H1 (cell line): ENCODE data around the gene TMEM170A. TPM values are rescaled to one million over a fixed set of nuclear protein-coding genes. Genes with fewer than 3 reads are reported as not detected.
A peak's percentile ranks its signal among the peaks of the same experiment; 100 is the strongest.

Experiments used
- CTCF ChIA-PET: fragments of 300-600 bp; sonication (Branson Sonifier 250); formaldehyde crosslinking; loops from one replicate; lab custom pipeline; 2021; ENCODE audit not compliant: partially characterized antibody; lab: Charles Lee
- POLR2A ChIA-PET: fragments of 300-600 bp; sonication (Branson Sonifier 250); formaldehyde crosslinking; loops from one replicate; lab custom pipeline; 2021; ENCODE audit warnings: inconsistent platforms; ENCODE audit not compliant: partially characterized antibody; lab: Charles Lee
- DNase-seq, 2 experiments: peaks; one replicate each; pipeline versions ENCODE4 v3.0.0 to v3.0.0-alpha.2; 2010 to 2022; ENCODE audit warnings: low spot score in 2 of 2, low read depth in 1 of 2, mixed read lengths in 1 of 2
- FAIRE-seq: peaks from 2 replicates; lab custom pipeline; 2011; peaks lifted over from hg19 to GRCh38; lab: Jason Lieb, UNC
- H2AFZ ChIP-seq: 2 replicates; pipeline ENCODE4 v1.8.1; 2012; ENCODE audit warnings: low read length, inconsistent platforms
- H2AK5ac ChIP-seq: 2 replicates; pipeline ENCODE4 v1.6.1; 2013; ENCODE audit warnings: low read depth, low read length
- H2BK120ac ChIP-seq: replicated peaks from 2 replicates; pipeline ENCODE3; 2013; ENCODE audit warnings: low read depth, low read length, inconsistent platforms
- H2BK12ac ChIP-seq: 2 replicates; pipeline ENCODE4 v1.6.1; 2013; ENCODE audit warnings: low read depth, low read length
- H2BK15ac ChIP-seq: 2 replicates; pipeline ENCODE4 v1.6.1; 2013; ENCODE audit warnings: low read length
- H2BK20ac ChIP-seq: 2 replicates; pipeline ENCODE4 v1.6.1; 2013; ENCODE audit warnings: low read length
- H2BK5ac ChIP-seq: 2 replicates; pipeline ENCODE4 v1.6.1; 2013; ENCODE audit warnings: low read depth, low read length
- H3K14ac ChIP-seq: 2 replicates; pipeline ENCODE4 v1.6.1; 2013; ENCODE audit warnings: inconsistent platforms; ENCODE audit not compliant: insufficient read length
- H3K18ac ChIP-seq: 2 replicates; pipeline ENCODE4 v1.6.1; 2013; ENCODE audit warnings: low read length; ENCODE audit errors: extremely low read depth
- H3K23ac ChIP-seq: 2 replicates; pipeline ENCODE4 v1.6.1; 2013; ENCODE audit warnings: inconsistent platforms; ENCODE audit not compliant: insufficient read length
- H3K23me2 ChIP-seq: 2 replicates; pipeline ENCODE4 v1.6.1; 2013; ENCODE audit warnings: low read depth, low read length
- H3K27ac ChIP-seq: 2 replicates; pipeline ENCODE4 v1.6.1; 2011; ENCODE audit warnings: low read depth, low read length, inconsistent platforms
- H3K27me3 ChIP-seq, 4 experiments: replicated peaks in 1 of 4; 1 replicate in 1 of 4; 2 replicates in 3 of 4; pipeline versions ENCODE4 v1.6.1 to v1.8.1; 2011 to 2013; ENCODE audit warnings: low read length in 3 of 4, mild to moderate bottlenecking in 3 of 4, inconsistent platforms in 2 of 4, mixed read lengths in 2 of 4, moderate library complexity in 1 of 4; ENCODE audit not compliant: control insufficient read depth in 3 of 4, insufficient read depth in 3 of 4; ENCODE audit errors: extremely low read depth in 1 of 4
- H3K36me3 ChIP-seq, 4 experiments: 2 replicates each; pipeline versions ENCODE4 v1.6.1 to v1.8.1; 2011 to 2013; ENCODE audit warnings: mild to moderate bottlenecking in 4 of 4, low read length in 3 of 4, moderate library complexity in 2 of 4, control low read depth in 1 of 4, inconsistent platforms in 1 of 4; ENCODE audit not compliant: insufficient read depth in 4 of 4, control insufficient read depth in 2 of 4
- H3K4ac ChIP-seq: replicated peaks from 2 replicates; pipeline ENCODE3; 2013; ENCODE audit warnings: low read length, low read depth, mixed read lengths, inconsistent platforms; ENCODE audit not compliant: insufficient read length
- H3K4me1 ChIP-seq, 4 experiments: replicated peaks in 1 of 4; 1 replicate in 1 of 4; 2 replicates in 3 of 4; pipeline versions ENCODE4 v1.6.1 to v1.8.1; 2011 to 2013; ENCODE audit warnings: low read length in 3 of 4, inconsistent platforms in 2 of 4, mixed read lengths in 1 of 4; ENCODE audit not compliant: insufficient read depth in 4 of 4, control insufficient read depth in 3 of 4
- H3K4me2 ChIP-seq, 2 experiments: 2 replicates each; pipeline versions ENCODE4 v1.6.1 to v1.8.1; 2011 to 2013; ENCODE audit warnings: low read depth in 2 of 2, low read length in 2 of 2, control low read depth in 1 of 2, inconsistent platforms in 1 of 2, mild to moderate bottlenecking in 1 of 2; ENCODE audit not compliant: insufficient read depth in 1 of 2
- H3K4me3 ChIP-seq, 4 experiments: fragments of 200-600, 300-600 bp in 1 of 4; sonication (generic), shearing (Covaris generic), sonication (Bioruptor Twin) in 1 of 4; 2 replicates each; pipeline versions ENCODE4 v1.5.1 to v1.8.1; 2011 to 2016; ENCODE audit warnings: low read length in 4 of 4, low read depth in 3 of 4, control low read depth in 2 of 4, inconsistent platforms in 2 of 4, mild to moderate bottlenecking in 2 of 4, mixed read lengths in 1 of 4, moderate library complexity in 1 of 4; ENCODE audit not compliant: insufficient read depth in 2 of 4; ENCODE audit errors: extremely low read depth in 1 of 4
- H3K56ac ChIP-seq: replicated peaks from 2 replicates; pipeline ENCODE3; 2013; ENCODE audit warnings: low read depth, mild to moderate bottlenecking, mixed read lengths, low read length, inconsistent platforms; ENCODE audit not compliant: insufficient read length
- H3K79me1 ChIP-seq: 2 replicates; pipeline ENCODE4 v1.6.1; 2013; ENCODE audit warnings: low read depth, low read length, control low read depth
- H3K79me2 ChIP-seq, 2 experiments: 2 replicates each; pipeline versions ENCODE4 v1.6.1 to v1.8.1; 2012 to 2013; ENCODE audit warnings: low read length in 2 of 2, mild to moderate bottlenecking in 2 of 2, inconsistent platforms in 1 of 2; ENCODE audit not compliant: insufficient read depth in 2 of 2, control insufficient read depth in 1 of 2
- H3K9ac ChIP-seq, 4 experiments: replicated peaks in 1 of 4; 1 replicate in 1 of 4; 2 replicates in 3 of 4; pipeline versions ENCODE4 v1.6.1 to v1.8.1; 2011 to 2013; ENCODE audit warnings: low read depth in 3 of 4, low read length in 3 of 4, control low read depth in 2 of 4, mild to moderate bottlenecking in 2 of 4, moderate library complexity in 2 of 4, inconsistent platforms in 1 of 4; ENCODE audit errors: extremely low read depth in 1 of 4
- H3K9me3 ChIP-seq, 2 experiments: 2 replicates each; pipeline versions ENCODE4 v1.6.1 to v1.8.1; 2012 to 2013; ENCODE audit warnings: mild to moderate bottlenecking in 2 of 2, moderate library complexity in 2 of 2, control low read depth in 1 of 2, inconsistent platforms in 1 of 2, low read depth in 1 of 2, low read length in 1 of 2, mixed read lengths in 1 of 2; ENCODE audit not compliant: insufficient read depth in 2 of 2
- H4K20me1 ChIP-seq, 2 experiments: replicated peaks in 1 of 2; 2 replicates each; pipeline versions ENCODE3 to v1.8.1; 2011 to 2013; ENCODE audit warnings: inconsistent platforms in 2 of 2, low read length in 2 of 2, mild to moderate bottlenecking in 1 of 2; ENCODE audit not compliant: insufficient read depth in 2 of 2, control insufficient read depth in 1 of 2
- H4K5ac ChIP-seq: 2 replicates; pipeline ENCODE4 v1.6.1; 2013; ENCODE audit warnings: low read length, low read depth, mixed read lengths, inconsistent platforms; ENCODE audit not compliant: insufficient read length
- H4K8ac ChIP-seq: 2 replicates; pipeline ENCODE4 v1.8.0; 2013; ENCODE audit warnings: mild to moderate bottlenecking, moderate library complexity, low read length, inconsistent platforms; ENCODE audit not compliant: insufficient read depth; ENCODE audit errors: extremely low read depth
- H4K91ac ChIP-seq: replicated peaks from 2 replicates; pipeline ENCODE3; 2013; ENCODE audit warnings: low read length, mixed read lengths, inconsistent platforms; ENCODE audit not compliant: insufficient read length
- GABPA ChIP-seq: IDR thresholded peaks from 2 replicates; pipeline ENCODE4 v1.6.1; 2011; ENCODE audit warnings: mild to moderate bottlenecking, low read length, moderate library complexity, borderline replicate concordance; ENCODE audit not compliant: insufficient read depth
- HDAC2 ChIP-seq, 2 experiments: fragments of 300-600 bp in 1 of 2; sonication (generic) in 1 of 2; IDR thresholded peaks; 2 replicates each; pipeline ENCODE4 v1.6.1; 2011 to 2012; ENCODE audit warnings: low read depth in 2 of 2, low read length in 2 of 2, mild to moderate bottlenecking in 2 of 2, moderate library complexity in 2 of 2, borderline replicate concordance in 1 of 2, inconsistent platforms in 1 of 2
- NRF1 ChIP-seq: IDR thresholded peaks from 2 replicates; pipeline ENCODE4 v1.6.1; 2011; ENCODE audit warnings: mild to moderate bottlenecking, low read depth, low read length, improper control_type of control experiment
- PHF8 ChIP-seq: fragments of 200-600 bp; sonication (generic); conservative IDR thresholded peaks from 2 replicates; pipeline ENCODE4 v1.7.1; 2012; ENCODE audit warnings: low read depth, mild to moderate bottlenecking, inconsistent platforms, low read length, moderate library complexity
- POLR2A ChIP-seq, 2 experiments: IDR thresholded peaks; 1 replicate in 1 of 2; 2 replicates in 1 of 2; pipeline ENCODE4 v1.6.1; 2011; ENCODE audit warnings: low read depth in 2 of 2, low read length in 2 of 2, mild to moderate bottlenecking in 2 of 2; ENCODE audit errors: control extremely low read depth in 1 of 2
- POLR2AphosphoS5 ChIP-seq: IDR thresholded peaks from 2 replicates; pipeline ENCODE4 v1.6.1; 2011; ENCODE audit warnings: low read depth, low read length
- SIX5 ChIP-seq: IDR thresholded peaks from 2 replicates; pipeline ENCODE4 v1.6.1; 2011; ENCODE audit warnings: mild to moderate bottlenecking, low read depth, low read length
- TAF1 ChIP-seq: IDR thresholded peaks from 2 replicates; pipeline ENCODE4 v1.6.1; 2011; ENCODE audit warnings: mild to moderate bottlenecking, low read depth, low read length
- YY1 ChIP-seq: IDR thresholded peaks from 2 replicates; pipeline ENCODE4 v1.6.1; 2011; ENCODE audit warnings: low read depth, mild to moderate bottlenecking, low read length
- WGBS, 2 experiments: shearing (Covaris generic) in 1 of 2; methylation state at CpG; one replicate each; pipeline versions ENCODE4 v1.1.6 to v1.1.7; 2013 to 2015; ENCODE audit warnings: low lambda C conversion rate in 2 of 2, mixed read lengths in 2 of 2, inconsistent platforms in 1 of 2, low coverage in 1 of 2, missing lambda C conversion rate in 1 of 2; ENCODE audit not compliant: insufficient replicate concordance in 2 of 2, insufficient coverage in 1 of 2, insufficient read length in 1 of 2; ENCODE audit errors: extremely low coverage in 1 of 2, missing lambda C conversion rate in 1 of 2; 5-methylcytosine and 5-hydroxymethylcytosine counted together
- polyA plus RNA-seq, 7 experiments: library from polyadenylated mRNA; depleted of rRNA in 3 of 7; stranded (reverse) in 5 of 7; unstranded in 2 of 7; fragments of >200 nt in 5 of 7; fragments of 200-250 nt in 2 of 7; gene quantifications; 1 replicate in 5 of 7; 2 replicates in 1 of 7; 4 replicates in 1 of 7; pipeline versions ENCODE4 v1.2.1 to v1.2.3, GENCODE V29; 2011 to 2013; ENCODE audit warnings: missing spikeins in 2 of 7, mixed read lengths in 2 of 7
- total RNA-seq: library from RNA; stranded (reverse); fragmentation: NEBNext Ultra II Directional; extraction: Animal tissue kit (Norgen Biotek cat#: 25700); gene quantifications from 2 replicates; pipeline ENCODE4 v1.2.1, GENCODE V29; 2021

TMEM170A gene
- total and polyA plus RNA-seq, 2 of the 8 experiments (the other 6 are each of a cell fraction or from before 2014, with no cell fraction given) = 22.9 to 56.6 TPM

DNA sequence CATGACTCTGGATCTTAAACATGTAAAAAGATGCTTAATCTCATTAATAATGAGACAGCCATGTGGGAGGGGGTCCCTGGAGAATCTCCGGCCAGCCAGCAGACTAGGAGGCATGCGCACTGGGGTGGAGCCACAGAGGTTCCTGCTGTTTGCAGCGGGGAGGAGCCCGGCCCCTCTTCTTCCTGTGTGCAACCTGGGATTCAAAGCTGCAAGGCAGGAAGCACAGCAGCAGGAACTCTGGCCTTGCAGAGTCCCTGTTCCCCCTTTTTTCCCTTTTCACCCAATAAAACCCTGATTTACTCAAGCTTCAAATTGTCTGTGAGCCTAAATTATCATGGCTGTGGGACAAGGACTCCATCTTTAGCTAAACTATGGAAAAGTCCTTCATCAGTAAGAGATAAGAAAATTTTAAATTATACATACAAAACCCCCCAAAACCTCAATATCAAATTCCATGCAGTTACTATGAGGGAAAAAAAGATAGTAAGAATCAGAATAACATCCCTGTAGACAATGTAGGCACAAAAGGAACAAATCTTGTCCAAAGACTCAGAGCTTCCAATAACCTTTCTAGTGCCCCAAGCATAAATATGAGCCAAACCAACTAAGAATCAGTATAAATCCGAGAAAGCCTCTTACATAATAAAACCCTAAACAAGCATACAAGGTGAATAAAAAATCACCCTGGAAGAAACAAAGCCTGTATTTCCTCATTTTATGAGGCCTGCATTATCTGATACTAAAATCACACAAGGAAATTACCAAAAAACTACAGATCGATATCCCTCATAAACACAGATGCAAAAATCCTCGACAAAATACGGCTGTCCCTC, 43.3 kb downstream of the TMEM170A start:
- DNase-seq (peak; percentile 53 to 88), FAIRE-seq (peak; percentile 32)
- no peak overlapping the region for H2BK15ac ChIP-seq
- no peak overlapping the region for H3K18ac ChIP-seq
- peaks cover 5 to 6% of the 10 kb centered on the region in 2 experiments for H4K20me1 ChIP-seq
- no peak overlapping the region for H3K9ac ChIP-seq
- H4K91ac ChIP-seq = no peak overlapping the region
- POLR2A ChIA-PET = interaction anchor here (0.7 to 3.9 kb wide), 2 partner anchors 13 to 74 kb away, joined by 3 to 34 read pairs; partner anchors contain the start of genes CFDP1 and CHST6
- H3K9me3 ChIP-seq = no peaks in the 10 kb centered on the region
- no peaks in the 10 kb centered on the region for H3K27me3 ChIP-seq
- H3K27ac ChIP-seq = no peak overlapping the region
- H3K23ac ChIP-seq = no peak overlapping the region
- no peaks in the 10 kb centered on the region for H3K36me3 ChIP-seq
- no peak overlapping the region for H3K4ac ChIP-seq
- H3K4me1 ChIP-seq = peaks cover 0 to 8% (median 2%) of the 10 kb centered on the region in 4 experiments; a peak in 3 of 7 replicates
- no peak overlapping the region for H2BK20ac ChIP-seq
- H3K4me2 ChIP-seq = peak overlapping the region; percentile 27 to 44; a peak in 3 of 4 replicates
- H4K5ac ChIP-seq = no peak overlapping the region
- H3K4me3 ChIP-seq = peak overlapping the region in 1 of 4 experiments; percentile 39; a peak in 1 of 8 replicates
- H3K79me1 ChIP-seq = peaks cover 4% of the 10 kb centered on the region
- no peak overlapping the region for H4K8ac ChIP-seq
- H3K23me2 ChIP-seq = no peaks in the 10 kb centered on the region
- no peak overlapping the region for H2AK5ac ChIP-seq
- no peak overlapping the region for H3K14ac ChIP-seq
- WGBS, 2 experiments = 47% methylated on average over 8 of the region's 8 CpGs; no CpG with 5 or more reads in 1 of the 2 experiments
- peak; percentile 56 for TF ChIP-seq TAF1
- peak in 1 of 2 experiments; percentile 57; a peak in 1 of 3 replicates for TF ChIP-seq POLR2A (IDR thresholded peaks at IDR 0.05; ENCODE audit: control extremely low read depth in 1 of 2, low read depth in 2 of 2, low read length in 2 of 2)
- TF ChIP-seq HDAC2 (IDR thresholded peaks at IDR 0.05; ENCODE audit: borderline replicate concordance in 1 of 2, low read depth in 2 of 2, low read length in 2 of 2) = no peak
- TF ChIP-seq GABPA = peak; percentile 58; the same call in 1 of the 2 replicates
- 0 out of 2 replicates have a peak, but pooled peaks have one; percentile 27 for TF ChIP-seq POLR2AphosphoS5
- no peak for TF ChIP-seq YY1
- TF ChIP-seq NRF1 = peak; percentile 45
- no peak for TF ChIP-seq SIX5
- TF ChIP-seq PHF8 = no peak
- H3K56ac ChIP-seq = no peak overlapping the region
- H2BK12ac ChIP-seq = no peak overlapping the region
- no peak overlapping the region for H2BK5ac ChIP-seq
- H3K79me2 ChIP-seq = peaks cover 3 to 92% of the 10 kb centered on the region in 2 experiments; a peak in 3 of 4 replicates
- no peak overlapping the region for H2BK120ac ChIP-seq
- no peak overlapping the region for H2AFZ ChIP-seq
- CTCF ChIA-PET = interaction anchor here (0.5 to 6.5 kb wide), 9 partner anchors 10 to 660 kb away, joined by 3 to 33 read pairs (median 3); partner anchors contain the start of gene ADAT1
